ENCODE measurements around the gene MYEOV.

DNA sequence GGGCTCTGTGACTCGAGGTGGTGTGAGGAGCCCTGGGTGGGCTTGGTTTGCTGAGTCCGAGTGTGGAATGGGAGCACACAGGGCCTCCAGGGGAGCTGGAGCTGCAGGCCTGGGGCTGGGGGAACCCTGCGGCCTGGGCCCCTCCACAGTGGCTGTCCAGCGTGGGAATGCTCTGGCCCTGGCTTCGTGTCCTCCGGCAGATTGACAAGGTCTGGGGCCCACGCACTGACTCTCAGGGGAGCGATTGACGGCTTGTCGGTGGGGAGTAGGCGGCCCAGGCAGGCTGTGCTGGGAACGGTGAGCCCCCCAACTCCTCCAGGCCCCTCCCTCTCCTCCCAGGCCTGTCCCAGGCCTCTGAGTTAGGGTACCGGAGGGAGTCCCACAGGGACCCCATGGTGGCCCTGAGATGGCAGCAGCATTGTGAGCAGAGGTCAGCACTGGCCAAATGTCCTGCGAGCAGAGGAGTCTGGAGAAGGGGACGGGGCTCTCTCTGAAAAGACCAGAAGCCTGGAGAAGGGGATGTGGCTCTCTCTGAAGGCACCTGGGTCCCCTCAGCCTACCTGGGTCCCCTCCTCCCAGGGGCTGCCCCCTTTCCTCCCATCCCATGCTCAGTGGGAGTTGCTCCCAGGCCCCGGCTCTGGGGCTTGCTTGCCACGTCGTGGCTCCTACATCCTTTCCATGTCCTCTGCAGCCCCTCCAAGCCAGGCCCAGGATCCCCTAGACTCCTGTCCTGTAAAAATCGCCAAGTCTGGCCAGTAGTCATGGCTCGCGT is 23.8 kb upstream of the MYEOV start:
- TF ChIP-seq, protein P1, sequence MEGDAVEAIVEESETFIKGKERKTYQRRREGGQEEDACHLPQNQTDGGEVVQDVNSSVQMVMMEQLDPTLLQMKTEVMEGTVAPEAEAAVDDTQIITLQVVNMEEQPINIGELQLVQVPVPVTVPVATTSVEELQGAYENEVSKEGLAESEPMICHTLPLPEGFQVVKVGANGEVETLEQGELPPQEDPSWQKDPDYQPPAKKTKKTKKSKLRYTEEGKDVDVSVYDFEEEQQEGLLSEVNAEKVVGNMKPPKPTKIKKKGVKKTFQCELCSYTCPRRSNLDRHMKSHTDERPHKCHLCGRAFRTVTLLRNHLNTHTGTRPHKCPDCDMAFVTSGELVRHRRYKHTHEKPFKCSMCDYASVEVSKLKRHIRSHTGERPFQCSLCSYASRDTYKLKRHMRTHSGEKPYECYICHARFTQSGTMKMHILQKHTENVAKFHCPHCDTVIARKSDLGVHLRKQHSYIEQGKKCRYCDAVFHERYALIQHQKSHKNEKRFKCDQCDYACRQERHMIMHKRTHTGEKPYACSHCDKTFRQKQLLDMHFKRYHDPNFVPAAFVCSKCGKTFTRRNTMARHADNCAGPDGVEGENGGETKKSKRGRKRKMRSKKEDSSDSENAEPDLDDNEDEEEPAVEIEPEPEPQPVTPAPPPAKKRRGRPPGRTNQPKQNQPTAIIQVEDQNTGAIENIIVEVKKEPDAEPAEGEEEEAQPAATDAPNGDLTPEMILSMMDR (IDR thresholded peaks at IDR 0.05; ENCODE audit: low read length): no peak
- TF ChIP-seq EZH2 (optimal IDR thresholded peaks at IDR 0.05; ENCODE audit: low read depth, low read length): no peak
- TF ChIP-seq EZH2phosphoT487 (IDR thresholded peaks at IDR 0.05; ENCODE audit: low read length): no peak
